Measurements from ENCODE around the gene TPPP.

- TF ChIP-seq, protein P1, sequence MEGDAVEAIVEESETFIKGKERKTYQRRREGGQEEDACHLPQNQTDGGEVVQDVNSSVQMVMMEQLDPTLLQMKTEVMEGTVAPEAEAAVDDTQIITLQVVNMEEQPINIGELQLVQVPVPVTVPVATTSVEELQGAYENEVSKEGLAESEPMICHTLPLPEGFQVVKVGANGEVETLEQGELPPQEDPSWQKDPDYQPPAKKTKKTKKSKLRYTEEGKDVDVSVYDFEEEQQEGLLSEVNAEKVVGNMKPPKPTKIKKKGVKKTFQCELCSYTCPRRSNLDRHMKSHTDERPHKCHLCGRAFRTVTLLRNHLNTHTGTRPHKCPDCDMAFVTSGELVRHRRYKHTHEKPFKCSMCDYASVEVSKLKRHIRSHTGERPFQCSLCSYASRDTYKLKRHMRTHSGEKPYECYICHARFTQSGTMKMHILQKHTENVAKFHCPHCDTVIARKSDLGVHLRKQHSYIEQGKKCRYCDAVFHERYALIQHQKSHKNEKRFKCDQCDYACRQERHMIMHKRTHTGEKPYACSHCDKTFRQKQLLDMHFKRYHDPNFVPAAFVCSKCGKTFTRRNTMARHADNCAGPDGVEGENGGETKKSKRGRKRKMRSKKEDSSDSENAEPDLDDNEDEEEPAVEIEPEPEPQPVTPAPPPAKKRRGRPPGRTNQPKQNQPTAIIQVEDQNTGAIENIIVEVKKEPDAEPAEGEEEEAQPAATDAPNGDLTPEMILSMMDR (IDR thresholded peaks at IDR 0.05; ENCODE audit: low read depth, low read length, poor library complexity, severe bottlenecking) = no peak
- TF ChIP-seq EZH2phosphoT487 (IDR thresholded peaks at IDR 0.05; ENCODE audit: borderline replicate concordance, low read length) = no peak
These were observed 46.6 kb downstream of the TPPP start for GRCh38 chr5:646396-647201.

All from DOHH2 (cell line).